ENCODE data around the gene MFSD6.
"Not testable (repeated sequence)": the region's sequence is repeated elsewhere in the genome, so short reads cannot be mapped to it uniquely, and the experiment has no call there.

The MFSD6 gene

DNA sequence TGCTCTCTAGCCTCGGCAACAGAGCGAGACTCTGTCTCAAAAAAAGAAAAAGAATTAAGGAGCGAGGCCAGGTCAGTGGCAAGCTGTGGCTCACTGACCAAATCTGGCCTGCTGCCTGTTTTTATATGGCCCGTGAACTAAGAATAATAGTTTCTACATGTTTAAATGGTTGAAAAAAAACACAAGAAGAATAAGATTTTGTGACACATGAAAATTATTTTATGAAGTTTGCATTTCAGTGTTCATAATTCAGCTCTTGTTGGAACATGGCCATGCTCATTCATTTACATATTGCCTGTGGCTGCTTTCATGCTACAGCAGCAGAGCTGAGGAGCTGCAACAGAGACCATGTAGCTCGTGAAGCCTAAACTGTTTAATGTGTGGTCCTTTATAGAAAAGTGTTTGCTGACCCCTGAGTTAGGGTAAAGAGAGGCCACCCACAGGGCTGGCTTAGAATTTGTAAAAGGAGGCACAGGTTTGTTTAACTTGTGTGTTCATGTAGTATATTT, 59.5 kb downstream of the MFSD6 start:
- DNase-seq, result no peak

DNA sequence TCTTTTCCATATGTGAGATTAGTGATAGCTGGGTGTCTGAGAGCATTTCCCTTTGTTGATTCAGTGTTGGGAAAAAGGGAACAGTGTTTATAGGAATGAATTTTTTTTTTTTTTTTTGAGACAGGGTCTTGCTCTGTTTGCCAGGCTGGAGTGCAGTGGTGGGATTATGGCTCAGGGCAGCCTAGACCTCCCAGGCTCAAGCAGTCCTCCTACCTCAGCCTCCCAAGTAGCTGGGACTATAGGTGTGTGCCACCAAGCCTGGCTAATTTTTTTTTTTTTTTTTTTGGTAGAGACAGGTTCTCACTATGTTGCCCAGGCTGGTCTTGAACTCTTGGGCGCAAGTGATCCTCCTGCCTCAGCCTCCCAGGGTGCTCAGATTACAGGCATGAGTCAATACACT, 60.2 kb downstream of the MFSD6 start:
- not testable (repeated sequence) for DNase-seq

DNA sequence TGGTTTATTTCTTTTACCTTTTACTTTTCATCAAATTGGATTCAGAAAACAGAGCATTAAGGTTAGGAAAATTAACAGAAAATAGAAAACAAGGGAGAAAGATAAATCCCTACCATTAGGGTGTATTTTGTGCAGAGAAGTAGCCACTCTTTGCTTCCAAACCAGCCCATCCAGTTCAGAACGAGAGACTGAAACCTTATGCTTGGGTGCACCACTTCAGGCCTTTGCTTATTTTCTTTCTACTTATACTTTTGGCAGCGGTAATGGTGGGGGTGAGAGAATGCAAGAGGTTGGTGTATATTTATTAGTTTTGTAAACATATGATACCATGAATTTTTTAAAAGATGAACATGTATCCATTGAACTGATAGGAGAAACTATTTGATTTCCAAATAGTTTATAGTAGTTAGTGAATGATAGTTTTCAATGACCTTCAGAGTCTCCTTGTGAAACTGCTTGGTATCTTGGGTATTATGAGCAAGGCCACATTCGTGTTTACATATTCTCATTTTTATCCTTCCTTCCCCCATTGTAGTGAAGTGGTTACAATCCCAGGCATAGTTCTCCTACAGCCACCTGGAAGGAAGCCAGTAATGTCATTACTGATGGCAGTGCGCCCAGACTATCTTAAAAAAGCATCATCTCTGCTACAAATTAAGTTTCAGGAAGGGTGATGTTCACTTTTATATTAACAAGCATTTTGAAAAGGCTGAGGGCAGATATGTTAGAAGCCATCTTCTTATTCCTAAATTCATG, 60.8 kb downstream of the MFSD6 start:
- DNase-seq, result peak; percentile 95

DNA sequence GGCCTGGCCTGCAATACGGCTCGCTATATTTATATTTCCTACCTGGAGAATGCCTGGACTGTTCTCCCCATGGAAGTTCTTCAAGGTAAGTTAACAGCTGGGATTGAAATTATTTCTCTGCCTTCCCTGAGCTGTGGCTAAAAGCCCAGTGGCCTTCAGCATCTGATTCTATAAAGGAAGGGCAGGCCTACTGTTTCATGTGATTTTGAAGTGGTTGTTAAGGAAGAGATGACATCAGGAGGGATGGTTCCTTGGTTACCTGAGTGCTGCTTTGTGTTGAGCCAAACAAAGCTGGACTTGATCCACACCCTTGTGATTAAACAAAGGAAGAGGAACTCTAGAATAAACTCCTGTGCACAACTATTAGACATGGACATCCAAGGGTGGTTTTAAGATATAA, 61.6 kb downstream of the MFSD6 start:
- no peak for DNase-seq

DNA sequence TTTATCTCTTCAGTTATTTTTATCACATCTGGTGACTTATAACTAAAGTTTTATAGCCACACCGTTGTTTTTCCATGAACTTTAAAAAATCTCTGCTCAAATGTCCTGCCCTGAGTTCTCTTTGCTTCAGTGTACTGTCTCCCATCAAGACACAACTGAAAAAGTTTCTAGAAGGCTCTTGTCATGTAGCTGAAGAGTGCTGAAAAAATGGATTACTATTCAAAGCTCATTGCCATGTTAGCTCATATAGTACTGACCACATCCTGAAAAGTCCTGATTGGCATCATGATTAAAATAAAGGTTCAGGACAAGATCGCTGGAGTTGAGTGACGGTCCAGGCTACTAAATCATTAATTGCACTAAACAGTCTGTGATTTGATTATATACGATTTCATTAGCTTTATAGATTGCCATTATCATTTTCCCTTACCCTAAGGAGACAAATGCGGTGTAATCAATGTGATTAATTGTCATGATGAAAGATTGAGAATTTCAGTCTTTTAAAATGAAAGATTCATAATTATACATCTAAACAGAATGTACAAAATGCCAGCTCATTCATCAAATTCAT, 62.2 kb downstream of the MFSD6 start:
- no peak for DNase-seq

DNA sequence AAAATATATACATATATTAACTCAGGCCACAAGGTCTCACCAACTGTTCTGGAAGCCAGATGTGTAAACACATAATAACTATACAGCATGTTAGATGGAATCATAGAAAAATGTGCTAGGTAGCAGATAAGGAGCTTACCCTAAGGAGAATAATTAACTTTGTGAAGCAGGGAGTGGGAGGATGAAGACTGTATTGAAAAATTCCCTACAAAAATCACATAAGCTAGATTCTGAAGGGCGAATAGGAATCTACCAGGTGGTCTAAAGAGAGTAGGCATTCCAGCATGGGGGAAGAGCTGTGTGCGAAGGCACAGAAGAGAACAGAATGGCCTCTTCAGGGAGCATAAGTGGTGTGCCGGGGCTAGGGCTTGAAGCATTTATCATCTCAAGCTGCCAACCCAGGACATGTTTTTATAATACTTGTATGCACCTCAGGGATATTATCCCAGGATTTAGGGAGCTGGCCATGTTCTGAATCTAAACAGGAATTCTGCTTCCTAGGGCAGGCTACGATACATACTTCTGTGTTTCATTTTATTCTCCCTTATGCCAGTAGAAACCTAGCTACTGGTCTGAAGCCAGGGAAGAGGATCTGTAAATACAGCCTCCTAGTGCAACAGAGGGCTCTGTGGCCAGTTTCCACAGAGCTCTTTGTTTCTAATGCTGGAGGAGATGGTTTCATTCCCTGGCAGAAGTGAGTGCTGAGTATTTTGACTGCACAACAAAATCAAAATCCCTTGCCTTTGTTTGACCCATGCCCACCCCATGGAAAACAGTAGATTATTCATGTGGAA, 69.7 kb downstream of the MFSD6 start:
- no peak for DNase-seq

DNA sequence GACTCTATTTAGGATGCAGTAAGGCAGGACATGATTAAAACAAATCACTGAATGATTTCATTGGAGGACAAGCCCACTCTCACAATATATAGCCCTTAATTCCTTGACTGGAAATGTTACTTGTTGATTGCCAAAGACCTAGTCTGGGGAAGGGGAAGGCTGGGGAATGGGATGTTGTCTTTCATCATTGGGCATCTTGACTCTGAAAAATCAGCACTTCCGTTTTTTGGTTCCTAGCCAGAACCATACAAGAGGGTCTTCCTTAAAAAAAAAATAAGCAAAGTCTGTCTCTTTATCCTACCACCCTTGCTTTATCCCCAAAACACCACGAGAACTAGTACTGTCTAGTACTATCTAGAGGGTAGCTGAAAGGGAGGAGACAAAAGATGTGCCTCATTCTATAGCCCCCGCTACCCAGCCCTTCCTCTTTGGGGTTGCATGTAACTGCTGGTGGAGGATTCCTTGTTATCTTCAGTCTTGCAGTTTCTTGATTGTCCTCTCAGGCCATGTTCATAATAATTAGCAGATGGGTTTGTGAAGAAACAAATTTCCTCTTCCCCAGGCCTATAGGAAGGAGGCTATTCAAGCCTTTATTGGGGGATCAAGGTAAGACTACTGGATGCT, 70.5 kb downstream of the MFSD6 start:
- DNase-seq, result no peak

DNA sequence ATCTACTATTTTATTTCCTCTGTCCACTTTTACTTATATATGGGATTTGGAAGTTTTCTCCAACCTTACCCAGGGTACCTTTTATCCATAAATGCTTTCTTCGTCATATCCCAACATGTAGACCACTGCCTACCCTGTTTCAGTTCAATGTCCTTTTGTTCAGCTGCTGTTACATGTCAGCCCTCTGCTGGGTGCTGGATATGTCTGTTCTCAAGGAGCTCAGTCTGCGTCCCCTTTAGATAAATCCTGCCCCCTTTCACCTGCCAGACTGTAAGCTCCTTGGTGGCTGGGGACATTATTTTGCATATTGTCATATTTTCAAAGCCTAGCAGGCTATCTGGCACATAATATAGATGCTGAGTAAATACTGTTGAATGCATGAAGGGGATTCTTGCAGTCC, 73.2 kb downstream of the MFSD6 start:
- DNase-seq, result no peak

DNA sequence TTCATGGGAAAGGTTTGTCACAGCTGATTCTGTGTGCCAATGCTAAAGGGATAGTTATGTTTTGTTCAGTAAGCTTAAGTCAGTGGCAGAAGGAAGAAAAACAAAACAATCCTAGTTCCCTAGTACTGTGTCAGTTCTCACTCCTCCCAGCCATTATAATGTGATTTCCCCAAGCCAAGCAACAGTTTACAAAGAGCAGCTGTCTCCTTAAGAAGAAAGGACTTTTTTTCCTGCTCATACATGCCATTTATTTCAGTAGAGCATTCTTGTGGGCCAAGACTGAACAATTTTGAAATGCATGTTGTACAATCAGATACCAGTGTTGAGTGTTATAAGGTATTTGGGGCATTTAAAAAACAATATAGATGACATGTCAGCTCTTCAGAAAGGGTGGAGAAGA, 74.3 kb downstream of the MFSD6 start:
- no peak for DNase-seq

DNA sequence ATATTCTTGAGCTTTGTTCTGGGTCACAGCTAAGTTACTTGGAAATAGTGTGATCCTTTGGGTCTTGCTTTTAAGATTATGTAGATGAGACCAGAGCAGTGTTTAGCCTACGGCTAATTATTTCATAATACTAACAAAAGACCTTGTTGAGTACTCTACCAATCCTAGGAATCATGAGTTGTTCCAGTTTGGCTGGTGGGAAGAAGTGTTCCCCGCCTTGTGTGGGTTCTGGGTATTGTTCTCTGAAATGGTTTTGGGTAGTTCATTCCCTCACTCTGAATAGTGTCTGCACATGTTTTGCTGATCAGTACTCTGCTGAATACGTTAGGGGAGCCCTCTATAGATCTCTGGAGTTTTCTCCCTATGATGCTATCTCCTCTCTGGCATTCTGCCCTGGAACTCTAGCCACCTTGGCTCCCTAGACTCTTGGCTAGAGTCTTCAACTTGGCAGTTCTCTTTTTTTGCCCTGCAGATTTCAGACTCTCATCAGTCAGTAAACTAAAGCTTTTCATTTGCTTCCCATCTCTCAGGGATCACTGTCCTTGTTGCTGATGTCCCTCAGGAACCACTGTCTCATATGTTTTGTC, 78.0 kb downstream of the MFSD6 start:
- no peak for DNase-seq

DNA sequence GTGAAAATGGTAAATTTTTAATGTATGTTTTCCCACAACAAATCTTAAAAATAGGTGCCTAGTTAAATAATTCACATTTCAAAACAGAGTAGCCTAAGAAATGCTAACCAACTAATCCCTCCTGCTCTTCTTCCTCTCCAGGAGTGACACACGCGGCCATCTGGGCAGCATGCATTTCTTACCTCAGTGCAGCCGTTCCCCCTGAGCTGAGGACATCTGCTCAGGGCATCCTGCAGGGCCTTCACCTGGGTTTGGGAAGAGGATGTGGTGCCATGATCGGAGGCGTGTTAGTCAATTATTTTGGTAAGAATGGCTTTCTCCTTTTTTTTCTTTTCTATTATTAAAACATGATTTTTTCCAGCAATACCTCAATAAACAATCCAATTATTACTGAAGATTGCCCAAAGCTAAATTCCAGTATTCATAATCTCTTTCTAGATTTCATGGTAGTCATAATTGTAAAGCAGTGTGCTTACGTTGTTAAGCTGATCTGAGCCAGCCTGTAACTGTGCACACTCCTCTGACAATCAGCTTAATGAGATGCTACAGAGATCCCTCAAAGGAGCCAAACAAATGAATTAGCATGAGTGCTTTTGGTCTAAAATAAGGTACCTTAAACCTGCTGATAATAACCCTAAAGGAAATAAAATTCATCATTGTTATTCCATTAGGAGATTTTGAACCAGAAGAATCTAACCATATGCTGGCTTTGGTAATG, 80.5 kb downstream of the MFSD6 start:
- DNase-seq, result no peak

DNA sequence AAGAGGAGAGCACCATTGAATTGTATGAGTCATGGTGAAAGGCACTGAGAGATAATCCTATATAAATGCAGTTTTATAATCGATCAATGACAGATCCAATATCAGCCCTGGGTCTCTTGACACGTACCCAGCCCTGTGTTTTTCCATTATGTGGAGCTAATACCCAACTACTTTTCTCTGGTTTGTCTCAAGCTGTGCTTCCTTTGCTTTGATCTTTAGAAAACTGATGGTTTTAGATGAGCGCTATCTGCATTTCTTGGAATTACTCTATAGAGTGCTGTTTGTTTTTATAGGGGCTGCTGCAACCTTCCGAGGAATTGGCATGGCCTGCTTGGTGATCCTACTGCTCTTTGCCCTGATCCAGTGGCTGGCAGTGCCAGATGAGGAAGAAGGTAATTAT, 81.3 kb downstream of the MFSD6 start:
- no peak for DNase-seq

DNA sequence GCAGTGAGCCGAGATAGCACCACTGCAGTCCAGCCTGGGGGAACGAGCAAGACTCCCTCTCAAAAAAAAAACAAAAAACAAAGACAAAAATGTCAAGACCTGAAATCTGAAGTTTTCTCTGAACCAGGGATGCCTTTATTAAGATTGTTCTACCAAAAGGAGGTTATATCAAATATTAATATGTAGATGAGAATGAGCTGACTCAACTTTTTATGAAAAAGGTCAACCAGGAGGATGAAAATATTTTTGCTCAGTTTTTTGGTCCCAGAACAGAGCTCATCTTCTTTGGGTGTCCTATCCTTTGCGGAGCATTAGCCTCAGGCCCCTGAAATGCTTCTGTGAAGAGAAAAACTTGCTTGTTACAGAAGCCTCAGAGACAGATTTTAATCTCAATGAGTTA, 82.3 kb downstream of the MFSD6 start:
- DNase-seq, result no peak

DNA sequence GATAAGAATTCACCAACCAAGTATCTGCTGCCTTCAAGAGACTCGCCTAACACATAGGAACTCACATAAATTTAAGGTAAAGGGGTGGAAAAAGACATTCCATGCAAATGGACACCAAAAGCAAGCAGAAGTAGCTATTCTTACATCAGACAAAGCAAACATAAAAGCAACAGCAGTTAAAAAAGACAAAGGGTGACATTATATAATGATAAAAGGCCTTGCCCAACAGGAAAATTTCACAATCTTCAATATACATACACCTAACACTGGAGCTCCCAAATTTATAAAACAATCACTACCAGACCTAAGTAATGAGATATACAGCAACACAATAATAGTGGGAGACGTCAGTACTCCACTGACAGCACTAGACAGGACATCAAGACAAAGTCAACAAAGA, 84.9 kb downstream of the MFSD6 start:
- DNase-seq, result no peak

DNA sequence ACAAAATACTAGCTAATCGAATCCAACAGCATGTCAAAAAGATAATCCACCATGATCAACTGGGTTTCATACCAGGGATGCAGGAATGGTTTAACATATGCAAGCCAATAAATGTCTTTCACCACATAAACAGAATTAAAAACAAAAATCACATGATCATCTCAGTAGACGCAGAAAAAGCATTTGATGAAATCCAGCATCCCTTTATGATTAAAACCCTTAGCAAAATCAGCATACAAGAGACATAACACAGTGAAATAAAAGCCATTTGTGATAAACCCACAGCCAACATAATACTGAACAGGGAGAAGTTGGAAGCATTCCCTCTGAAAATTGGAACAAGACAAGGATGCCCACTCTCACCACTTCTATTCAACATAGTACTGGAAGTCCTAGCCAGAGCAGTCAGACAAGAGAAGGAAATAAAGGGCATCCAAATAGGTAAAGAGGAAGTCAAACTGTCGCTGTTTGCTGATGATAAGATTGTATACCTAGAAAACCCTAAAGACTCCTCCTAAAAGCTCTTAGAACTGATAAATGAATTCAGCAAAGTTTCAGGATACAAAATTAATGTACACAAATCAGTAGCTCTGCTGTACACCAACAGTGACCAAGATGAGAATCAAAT, 86.6 kb downstream of the MFSD6 start:
- not testable (repeated sequence) for DNase-seq

DNA sequence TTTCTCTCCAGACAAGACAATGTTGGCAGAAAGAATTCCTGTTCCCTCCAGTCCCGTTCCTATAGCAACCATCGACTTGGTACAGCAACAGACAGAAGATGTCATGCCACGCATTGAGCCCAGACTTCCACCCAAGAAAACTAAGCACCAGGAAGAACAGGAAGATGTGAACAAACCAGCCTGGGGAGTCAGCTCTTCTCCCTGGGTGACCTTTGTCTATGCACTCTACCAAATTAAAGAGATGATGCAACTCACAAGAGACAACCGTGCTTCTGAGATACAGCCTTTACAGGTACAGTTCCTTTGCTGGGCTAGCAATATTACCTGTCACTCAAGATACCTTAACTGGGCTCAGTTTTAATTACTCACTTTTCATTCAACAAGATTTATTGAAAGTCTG, 89.3 kb downstream of the MFSD6 start:
- DNase-seq, result no peak

DNA sequence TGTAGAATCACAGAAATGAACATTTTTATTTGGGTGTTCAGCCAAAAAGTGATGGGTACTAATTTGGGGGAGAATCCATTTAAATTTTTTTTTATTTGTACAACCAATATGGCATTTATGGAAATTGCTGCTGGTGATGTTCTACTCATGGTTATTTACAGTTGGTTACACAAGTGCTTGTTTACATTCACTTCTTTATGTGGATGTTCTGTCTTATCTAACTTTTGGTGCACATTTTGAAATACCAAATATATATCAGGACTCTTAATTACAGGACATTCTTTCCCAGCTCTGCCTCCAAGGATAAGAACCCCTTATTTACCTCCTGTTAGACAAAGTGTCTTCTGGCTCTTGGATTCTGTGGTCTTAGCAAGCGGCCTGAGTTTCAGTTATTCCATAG, 91.1 kb downstream of the MFSD6 start:
- no peak for DNase-seq

DNA sequence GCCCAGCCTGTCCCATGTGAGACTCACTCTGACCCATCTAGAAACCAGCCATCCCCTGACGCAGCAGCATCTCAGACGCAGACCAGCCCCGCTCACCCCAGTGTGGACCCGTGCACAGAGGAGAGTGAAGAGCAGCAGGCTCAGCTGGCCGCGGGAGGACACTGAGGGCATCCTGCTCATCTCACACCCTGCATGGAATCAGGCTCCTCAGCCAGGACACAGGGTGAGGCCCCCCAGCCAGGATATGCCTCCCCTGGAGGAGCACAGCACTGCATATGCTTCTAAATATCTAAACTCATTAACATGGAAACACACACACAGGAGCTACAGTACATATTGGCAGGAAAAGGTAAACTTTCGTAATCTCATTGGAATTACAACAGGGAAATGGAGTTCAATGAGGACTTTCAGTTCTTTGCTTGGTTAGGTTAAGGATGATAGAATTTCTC, 91.9 kb downstream of the MFSD6 start:
- DNase-seq, result no peak

DNA sequence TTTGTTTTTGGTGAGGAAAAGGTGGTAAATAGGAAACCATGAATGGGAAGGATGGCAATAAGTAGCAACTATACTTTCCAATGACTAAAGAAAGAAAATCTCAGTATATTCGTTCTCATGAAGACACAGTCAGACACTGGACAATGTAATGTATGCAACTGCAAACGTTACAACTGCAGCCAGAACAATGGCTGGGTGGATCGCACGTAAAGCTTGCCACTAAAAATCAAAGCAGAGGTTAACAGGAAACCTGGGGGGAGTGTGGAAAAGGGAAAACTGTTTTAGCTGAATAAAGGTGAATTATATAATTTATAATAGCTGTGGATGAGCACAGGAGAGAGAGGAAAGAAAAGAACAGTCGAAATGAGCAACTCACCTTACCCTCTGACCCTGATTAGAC, 93.1 kb downstream of the MFSD6 start:
- DNase-seq, result no peak

DNA sequence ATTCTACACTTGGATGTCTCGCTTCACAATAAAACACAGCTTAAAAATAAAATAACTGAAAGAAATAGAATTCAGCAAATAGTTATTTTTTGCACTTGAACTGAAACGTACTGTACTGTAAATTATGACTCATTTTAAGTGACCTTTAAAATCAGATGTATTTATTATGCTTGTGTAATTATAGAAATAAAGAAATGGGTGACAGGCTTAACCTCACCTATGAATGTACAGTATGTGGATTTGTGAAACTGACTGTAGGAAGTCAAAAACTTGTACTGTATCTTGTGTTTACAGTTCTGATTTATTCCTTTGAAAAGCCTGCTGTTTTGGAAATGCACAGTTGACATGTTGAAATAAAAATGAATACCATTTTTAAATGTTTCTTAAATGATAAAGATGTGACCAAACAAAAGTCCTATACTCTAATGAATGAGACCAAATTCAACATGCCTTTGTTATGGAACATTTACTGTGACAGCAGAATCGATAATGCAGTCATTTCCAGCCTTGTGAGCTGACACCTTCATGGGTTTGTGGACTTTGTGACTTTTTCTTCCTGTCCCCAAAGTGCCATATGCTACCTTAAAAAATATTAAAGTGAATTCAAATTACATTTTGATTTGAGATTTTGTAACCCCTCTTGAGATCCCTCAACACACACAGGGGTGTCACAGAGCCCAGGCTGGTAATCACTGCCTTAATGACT, 93.7 kb downstream of the MFSD6 start:
- DNase-seq, result peak; percentile 9

DNA sequence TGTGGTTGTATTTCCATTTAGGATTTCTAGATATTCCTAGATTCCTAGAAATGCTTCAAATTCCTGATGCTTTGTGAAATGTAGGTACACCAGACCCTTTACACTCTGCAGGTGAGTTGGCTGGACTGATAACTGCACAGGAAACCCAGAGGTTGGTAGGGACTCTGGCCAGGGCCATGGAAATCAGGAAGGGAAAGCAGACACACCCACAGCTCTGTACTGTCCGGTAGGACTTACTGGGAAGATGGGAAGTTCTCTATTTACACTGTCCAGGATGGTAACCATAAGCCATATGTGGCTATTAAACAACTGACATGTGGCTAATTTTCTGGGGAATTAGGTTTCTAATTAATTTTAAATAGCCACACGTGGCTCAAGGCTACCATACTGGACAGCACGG, 94.9 kb downstream of the MFSD6 start:
- DNase-seq, result no peak
